Measurements from ENCODE around the gene BEAN1. TPM values are rescaled to one million over a fixed set of nuclear protein-coding genes. Genes with fewer than 3 reads are reported as not detected.

The BEAN1 gene
- total RNA-seq, 1 experiment from 2014 or later: 0.24 TPM

DNA sequence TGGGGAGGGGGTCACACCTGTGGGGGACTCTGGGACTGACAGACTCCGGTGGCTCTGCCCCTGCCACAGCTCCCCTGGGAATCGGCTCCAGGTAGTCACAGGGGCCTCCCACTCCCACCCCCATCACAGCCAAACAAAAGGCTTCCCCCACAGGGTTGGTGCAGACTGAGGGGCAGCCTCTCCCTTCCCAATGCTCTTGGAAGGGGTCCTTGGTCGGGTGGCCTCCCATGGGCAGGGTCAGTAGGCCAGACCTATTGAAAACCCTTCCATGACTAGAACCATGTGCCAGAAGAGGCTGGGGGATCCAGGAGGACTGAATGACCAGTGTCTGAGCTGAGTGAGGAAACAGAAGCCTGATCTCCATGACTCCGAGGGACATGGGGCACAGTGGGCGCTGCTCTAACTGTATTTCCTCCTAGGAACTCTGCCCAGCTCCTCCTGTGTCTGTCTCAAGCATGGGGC, 94.2 kb downstream of the BEAN1 start:
- WGBS (ENCODE audit: extremely low coverage, insufficient read length, low lambda C conversion rate): no CpG with 5 or more reads among the region's 5 CpGs
- no peak for TF ChIP-seq CTCF (conservative IDR thresholded peaks at IDR 0.05)
- no peak overlapping the region for H2BK5ac ChIP-seq (ENCODE audit: insufficient read length, low read length)
- no peak overlapping the region for H3K23ac ChIP-seq (ENCODE audit: insufficient read length, low read depth, low read length)
- H3K9me3 Mint-ChIP-seq: no peaks in the 10 kb centered on the region
- H4K8ac ChIP-seq (replicated peaks; ENCODE audit: insufficient read length, low read depth, low read length): no peak overlapping the region
- no peaks in the 10 kb centered on the region for H3K4me1 ChIP-seq (ENCODE audit: insufficient read depth, low read length)
- H3K4ac ChIP-seq (ENCODE audit: low read depth, low read length): no peak overlapping the region
- H3K27me3 ChIP-seq (ENCODE audit: insufficient read depth, low read length): no peaks in the 10 kb centered on the region
- no peak for DNase-seq
- H2BK15ac ChIP-seq (ENCODE audit: low read depth, low read length): no peak overlapping the region
- H4K91ac ChIP-seq (ENCODE audit: insufficient read length, low read depth, low read length): no peak overlapping the region
- no peaks in the 10 kb centered on the region for H3K9me3 ChIP-seq (ENCODE audit: control insufficient read depth, low read depth, low read length)
- peaks cover 14 to 16% of the 10 kb centered on the region in 2 experiments for H3K4me1 Mint-ChIP-seq
- H4K5ac ChIP-seq (ENCODE audit: insufficient read length, low read depth, low read length): no peak overlapping the region
- no peak overlapping the region for H2BK120ac ChIP-seq (ENCODE audit: low read depth, low read length, poor library complexity, severe bottlenecking)
- H2AK5ac ChIP-seq (ENCODE audit: insufficient read length, low read length): no peak overlapping the region
- no peak overlapping the region for H3K9ac ChIP-seq (ENCODE audit: extremely low read depth, insufficient read length, low read length)
- H3K56ac ChIP-seq (ENCODE audit: insufficient read length, low read depth, low read length): no peak overlapping the region
- no peak overlapping the region for H2BK12ac ChIP-seq (ENCODE audit: insufficient read length, low read depth, low read length)
- H3K36me3 Mint-ChIP-seq (ENCODE audit: insufficient read depth in 1 of 3, low read depth in 3 of 3): peaks cover 0 to 3% (median 0%) of the 10 kb centered on the region in 3 experiments; a peak in 2 of 7 replicates
- H3K27ac ChIP-seq (ENCODE audit: insufficient read length, low read depth, low read length): no peak overlapping the region
- no peaks in the 10 kb centered on the region for H3K79me1 ChIP-seq (ENCODE audit: insufficient read depth, low read depth, low read length, poor library complexity, severe bottlenecking)
- no peaks in the 10 kb centered on the region for H3K79me2 ChIP-seq (ENCODE audit: insufficient read depth, low read length)
- H3K27ac Mint-ChIP-seq: peak overlapping the region in 1 of 3 experiments; percentile 53; a peak in 1 of 7 replicates
- no peak overlapping the region for H3T11ph ChIP-seq (ENCODE audit: low read length)
- no peak overlapping the region for H2AFZ ChIP-seq (ENCODE audit: low read length)
- peaks cover 2% of the 10 kb centered on the region for H3K27me3 Mint-ChIP-seq (ENCODE audit: low read depth)
- H3K23me2 ChIP-seq (ENCODE audit: insufficient read length, low read depth, low read length, poor library complexity, severe bottlenecking): no peaks in the 10 kb centered on the region
- H4K20me1 ChIP-seq (ENCODE audit: control insufficient read depth, insufficient read depth, insufficient read length): no peaks in the 10 kb centered on the region
- no peak overlapping the region for H3K4me3 Mint-ChIP-seq
- H3K4me2 ChIP-seq (ENCODE audit: insufficient read depth, insufficient read length, low read length): no peak overlapping the region
- no peak overlapping the region; the same call in 1 of the 2 replicates for H3K14ac ChIP-seq (ENCODE audit: insufficient read depth, low read length)
- H3K18ac ChIP-seq (ENCODE audit: insufficient read length, low read depth, low read length): no peak overlapping the region
- no peak overlapping the region for H2BK20ac ChIP-seq (ENCODE audit: low read depth, low read length, poor library complexity, severe bottlenecking)
